ENCODE results near the gene XBP1. TPM values are rescaled to one million over a fixed set of nuclear protein-coding genes. Genes with fewer than 3 reads are reported as not detected.

XBP1 gene
- total and polyA plus RNA-seq, 2 experiments from 2014 or later = 95.1 to 195 TPM

DNA sequence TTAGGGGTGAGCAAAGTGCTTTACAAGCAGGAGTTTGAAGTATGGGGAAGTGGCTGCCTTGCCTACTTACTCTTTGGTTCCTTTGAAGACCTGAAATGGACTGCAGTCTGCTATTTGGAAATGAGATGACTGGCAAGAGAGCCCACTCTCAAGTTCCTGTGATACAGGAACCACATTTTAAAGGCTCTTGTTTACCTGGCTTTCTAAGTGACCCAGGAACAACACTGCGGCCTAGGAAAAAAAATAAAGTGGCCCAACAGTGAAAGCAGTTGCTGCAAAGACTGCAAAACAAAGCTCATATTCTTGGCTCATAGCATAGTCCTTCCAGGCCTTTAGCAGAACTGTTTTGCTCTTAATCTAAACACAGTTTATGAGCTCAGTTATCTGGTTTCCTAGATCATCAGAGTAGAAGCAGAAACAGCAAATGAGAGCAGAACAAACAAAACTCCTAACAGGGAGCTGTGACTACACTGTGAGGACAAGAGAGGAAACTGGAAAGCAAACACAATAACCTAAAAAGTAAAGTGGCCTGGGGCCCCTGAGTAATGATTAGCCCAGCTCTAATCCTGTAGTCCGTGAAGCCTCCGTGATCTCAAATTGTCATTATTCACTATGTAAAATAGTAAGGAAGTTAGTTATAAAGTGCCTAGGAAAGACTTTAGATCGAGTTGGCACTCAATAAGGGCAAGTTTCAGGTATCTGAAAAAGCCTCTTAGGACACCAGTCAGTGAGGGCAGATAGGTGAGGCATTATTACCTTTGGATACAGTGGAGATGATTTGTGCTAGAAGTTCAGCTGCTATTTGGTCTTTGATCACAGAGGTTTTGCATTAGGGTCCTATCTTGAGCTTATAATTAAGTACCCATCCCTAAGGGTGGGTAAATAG, 16.3 kb downstream of the XBP1 start:
- ATAC-seq (no peak), DNase-seq (ENCODE audit: low spot score) (no peak)
- TF ChIP-seq STAT1 (IDR thresholded peaks at IDR 0.05; ENCODE audit: unreplicated experiment) (no peak), ZNF114 (CRISPR knock-in tag; IDR thresholded peaks at IDR 0.05) (no peak), EZH2 (IDR thresholded peaks at IDR 0.05; ENCODE audit: low read depth, unreplicated experiment) (no peak), REST (IDR thresholded peaks at IDR 0.05; ENCODE audit: unreplicated experiment) (no peak), JUNB (IDR thresholded peaks at IDR 0.05; ENCODE audit: unreplicated experiment) (no peak), EZH2phosphoT487 (IDR thresholded peaks at IDR 0.05; ENCODE audit: unreplicated experiment) (no peak), NANOG (IDR thresholded peaks at IDR 0.05; ENCODE audit: borderline replicate concordance) (no peak), POLR2AphosphoS5 (IDR thresholded peaks at IDR 0.05; ENCODE audit: low read depth) (no peak), ZNF331 (CRISPR knock-in tag; IDR thresholded peaks at IDR 0.05; ENCODE audit: low read depth) (no peak), CREB1 (CRISPR knock-in tag; IDR thresholded peaks at IDR 0.05; ENCODE audit: low read depth) (no peak)
- TF ChIP-seq, protein P1, sequence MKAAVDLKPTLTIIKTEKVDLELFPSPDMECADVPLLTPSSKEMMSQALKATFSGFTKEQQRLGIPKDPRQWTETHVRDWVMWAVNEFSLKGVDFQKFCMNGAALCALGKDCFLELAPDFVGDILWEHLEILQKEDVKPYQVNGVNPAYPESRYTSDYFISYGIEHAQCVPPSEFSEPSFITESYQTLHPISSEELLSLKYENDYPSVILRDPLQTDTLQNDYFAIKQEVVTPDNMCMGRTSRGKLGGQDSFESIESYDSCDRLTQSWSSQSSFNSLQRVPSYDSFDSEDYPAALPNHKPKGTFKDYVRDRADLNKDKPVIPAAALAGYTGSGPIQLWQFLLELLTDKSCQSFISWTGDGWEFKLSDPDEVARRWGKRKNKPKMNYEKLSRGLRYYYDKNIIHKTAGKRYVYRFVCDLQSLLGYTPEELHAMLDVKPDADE (IDR thresholded peaks at IDR 0.05) = no peak
- TF ChIP-seq, protein P2, sequence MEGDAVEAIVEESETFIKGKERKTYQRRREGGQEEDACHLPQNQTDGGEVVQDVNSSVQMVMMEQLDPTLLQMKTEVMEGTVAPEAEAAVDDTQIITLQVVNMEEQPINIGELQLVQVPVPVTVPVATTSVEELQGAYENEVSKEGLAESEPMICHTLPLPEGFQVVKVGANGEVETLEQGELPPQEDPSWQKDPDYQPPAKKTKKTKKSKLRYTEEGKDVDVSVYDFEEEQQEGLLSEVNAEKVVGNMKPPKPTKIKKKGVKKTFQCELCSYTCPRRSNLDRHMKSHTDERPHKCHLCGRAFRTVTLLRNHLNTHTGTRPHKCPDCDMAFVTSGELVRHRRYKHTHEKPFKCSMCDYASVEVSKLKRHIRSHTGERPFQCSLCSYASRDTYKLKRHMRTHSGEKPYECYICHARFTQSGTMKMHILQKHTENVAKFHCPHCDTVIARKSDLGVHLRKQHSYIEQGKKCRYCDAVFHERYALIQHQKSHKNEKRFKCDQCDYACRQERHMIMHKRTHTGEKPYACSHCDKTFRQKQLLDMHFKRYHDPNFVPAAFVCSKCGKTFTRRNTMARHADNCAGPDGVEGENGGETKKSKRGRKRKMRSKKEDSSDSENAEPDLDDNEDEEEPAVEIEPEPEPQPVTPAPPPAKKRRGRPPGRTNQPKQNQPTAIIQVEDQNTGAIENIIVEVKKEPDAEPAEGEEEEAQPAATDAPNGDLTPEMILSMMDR (conservative IDR thresholded peaks at IDR 0.05; ENCODE audit: low read depth in 2 of 2) = no peak
- TF ChIP-seq, protein P3, sequence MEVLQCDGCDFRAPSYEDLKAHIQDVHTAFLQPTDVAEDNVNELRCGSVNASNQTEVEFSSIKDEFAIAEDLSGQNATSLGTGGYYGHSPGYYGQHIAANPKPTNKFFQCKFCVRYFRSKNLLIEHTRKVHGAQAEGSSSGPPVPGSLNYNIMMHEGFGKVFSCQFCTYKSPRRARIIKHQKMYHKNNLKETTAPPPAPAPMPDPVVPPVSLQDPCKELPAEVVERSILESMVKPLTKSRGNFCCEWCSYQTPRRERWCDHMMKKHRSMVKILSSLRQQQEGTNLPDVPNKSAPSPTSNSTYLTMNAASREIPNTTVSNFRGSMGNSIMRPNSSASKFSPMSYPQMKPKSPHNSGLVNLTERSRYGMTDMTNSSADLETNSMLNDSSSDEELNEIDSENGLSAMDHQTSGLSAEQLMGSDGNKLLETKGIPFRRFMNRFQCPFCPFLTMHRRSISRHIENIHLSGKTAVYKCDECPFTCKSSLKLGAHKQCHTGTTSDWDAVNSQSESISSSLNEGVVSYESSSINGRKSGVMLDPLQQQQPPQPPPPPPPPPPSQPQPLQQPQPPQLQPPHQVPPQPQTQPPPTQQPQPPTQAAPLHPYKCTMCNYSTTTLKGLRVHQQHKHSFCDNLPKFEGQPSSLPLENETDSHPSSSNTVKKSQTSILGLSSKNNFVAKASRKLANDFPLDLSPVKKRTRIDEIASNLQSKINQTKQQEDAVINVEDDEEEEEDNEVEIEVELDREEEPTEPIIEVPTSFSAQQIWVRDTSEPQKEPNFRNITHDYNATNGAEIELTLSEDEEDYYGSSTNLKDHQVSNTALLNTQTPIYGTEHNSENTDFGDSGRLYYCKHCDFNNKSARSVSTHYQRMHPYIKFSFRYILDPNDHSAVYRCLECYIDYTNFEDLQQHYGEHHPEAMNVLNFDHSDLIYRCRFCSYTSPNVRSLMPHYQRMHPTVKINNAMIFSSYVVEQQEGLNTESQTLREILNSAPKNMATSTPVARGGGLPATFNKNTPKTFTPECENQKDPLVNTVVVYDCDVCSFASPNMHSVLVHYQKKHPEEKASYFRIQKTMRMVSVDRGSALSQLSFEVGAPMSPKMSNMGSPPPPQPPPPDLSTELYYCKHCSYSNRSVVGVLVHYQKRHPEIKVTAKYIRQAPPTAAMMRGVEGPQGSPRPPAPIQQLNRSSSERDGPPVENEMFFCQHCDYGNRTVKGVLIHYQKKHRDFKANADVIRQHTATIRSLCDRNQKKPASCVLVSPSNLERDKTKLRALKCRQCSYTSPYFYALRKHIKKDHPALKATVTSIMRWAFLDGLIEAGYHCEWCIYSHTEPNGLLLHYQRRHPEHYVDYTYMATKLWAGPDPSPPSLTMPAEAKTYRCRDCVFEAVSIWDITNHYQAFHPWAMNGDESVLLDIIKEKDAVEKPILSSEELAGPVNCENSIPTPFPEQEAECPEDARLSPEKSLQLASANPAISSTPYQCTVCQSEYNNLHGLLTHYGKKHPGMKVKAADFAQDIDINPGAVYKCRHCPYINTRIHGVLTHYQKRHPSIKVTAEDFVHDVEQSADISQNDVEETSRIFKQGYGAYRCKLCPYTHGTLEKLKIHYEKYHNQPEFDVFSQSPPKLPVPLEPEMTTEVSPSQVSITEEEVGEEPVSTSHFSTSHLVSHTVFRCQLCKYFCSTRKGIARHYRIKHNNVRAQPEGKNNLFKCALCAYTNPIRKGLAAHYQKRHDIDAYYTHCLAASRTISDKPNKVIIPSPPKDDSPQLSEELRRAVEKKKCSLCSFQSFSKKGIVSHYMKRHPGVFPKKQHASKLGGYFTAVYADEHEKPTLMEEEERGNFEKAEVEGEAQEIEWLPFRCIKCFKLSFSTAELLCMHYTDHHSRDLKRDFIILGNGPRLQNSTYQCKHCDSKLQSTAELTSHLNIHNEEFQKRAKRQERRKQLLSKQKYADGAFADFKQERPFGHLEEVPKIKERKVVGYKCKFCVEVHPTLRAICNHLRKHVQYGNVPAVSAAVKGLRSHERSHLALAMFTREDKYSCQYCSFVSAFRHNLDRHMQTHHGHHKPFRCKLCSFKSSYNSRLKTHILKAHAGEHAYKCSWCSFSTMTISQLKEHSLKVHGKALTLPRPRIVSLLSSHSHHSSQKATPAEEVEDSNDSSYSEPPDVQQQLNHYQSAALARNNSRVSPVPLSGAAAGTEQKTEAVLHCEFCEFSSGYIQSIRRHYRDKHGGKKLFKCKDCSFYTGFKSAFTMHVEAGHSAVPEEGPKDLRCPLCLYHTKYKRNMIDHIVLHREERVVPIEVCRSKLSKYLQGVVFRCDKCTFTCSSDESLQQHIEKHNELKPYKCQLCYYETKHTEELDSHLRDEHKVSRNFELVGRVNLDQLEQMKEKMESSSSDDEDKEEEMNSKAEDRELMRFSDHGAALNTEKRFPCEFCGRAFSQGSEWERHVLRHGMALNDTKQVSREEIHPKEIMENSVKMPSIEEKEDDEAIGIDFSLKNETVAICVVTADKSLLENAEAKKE (CRISPR knock-in tag; IDR thresholded peaks at IDR 0.05) = no peak
- H3K36me3 Mint-ChIP-seq (ENCODE audit: low read depth) = peaks cover 68% of the 10 kb centered on the region
- no peak overlapping the region for H3K4me3 Mint-ChIP-seq
- H3K4me1 ChIP-seq (ENCODE audit: insufficient read depth) = no peaks in the 10 kb centered on the region
- no peaks in the 10 kb centered on the region for H3K9me2 ChIP-seq (ENCODE audit: insufficient read depth)
- peaks cover 41% of the 10 kb centered on the region; the same call in 1 of the 2 replicates for H3K36me3 ChIP-seq (ENCODE audit: insufficient read depth)
- H3K4me2 ChIP-seq = no peak overlapping the region
- H3F3A ChIP-seq (replicated peaks; ENCODE audit: low read depth) = no peaks in the 10 kb centered on the region; the same call in 1 of the 2 replicates
- no peaks in the 10 kb centered on the region for H3K4me1 Mint-ChIP-seq
- H2AFZ ChIP-seq = no peak overlapping the region
- H3K79me2 ChIP-seq (replicated peaks; ENCODE audit: insufficient read depth) = peaks cover 18% of the 10 kb centered on the region
- H3K27ac Mint-ChIP-seq = no peak overlapping the region
- peaks cover 20% of the 10 kb centered on the region for H4K20me1 ChIP-seq (replicated peaks; ENCODE audit: insufficient read depth)
- no peaks in the 10 kb centered on the region for H3K27me3 Mint-ChIP-seq (ENCODE audit: insufficient read depth, low read depth, poor library complexity)
- no peak overlapping the region for H3K27ac ChIP-seq (ENCODE audit: low read depth)
- no peaks in the 10 kb centered on the region for H3K27me3 ChIP-seq (ENCODE audit: insufficient read depth)
- no peaks in the 10 kb centered on the region for H3K9me3 Mint-ChIP-seq
- H3K4me3 ChIP-seq = no peak overlapping the region
